ENCODE data around the gene FADS1. TPM values are rescaled to one million over a fixed set of nuclear protein-coding genes. Genes with fewer than 3 reads are reported as not detected.

FADS1 gene
- total and polyA plus RNA-seq, 2 of the 8 experiments (the other 6 are each of a cell fraction or from before 2014, with no cell fraction given), result 115 to 141 TPM

DNA sequence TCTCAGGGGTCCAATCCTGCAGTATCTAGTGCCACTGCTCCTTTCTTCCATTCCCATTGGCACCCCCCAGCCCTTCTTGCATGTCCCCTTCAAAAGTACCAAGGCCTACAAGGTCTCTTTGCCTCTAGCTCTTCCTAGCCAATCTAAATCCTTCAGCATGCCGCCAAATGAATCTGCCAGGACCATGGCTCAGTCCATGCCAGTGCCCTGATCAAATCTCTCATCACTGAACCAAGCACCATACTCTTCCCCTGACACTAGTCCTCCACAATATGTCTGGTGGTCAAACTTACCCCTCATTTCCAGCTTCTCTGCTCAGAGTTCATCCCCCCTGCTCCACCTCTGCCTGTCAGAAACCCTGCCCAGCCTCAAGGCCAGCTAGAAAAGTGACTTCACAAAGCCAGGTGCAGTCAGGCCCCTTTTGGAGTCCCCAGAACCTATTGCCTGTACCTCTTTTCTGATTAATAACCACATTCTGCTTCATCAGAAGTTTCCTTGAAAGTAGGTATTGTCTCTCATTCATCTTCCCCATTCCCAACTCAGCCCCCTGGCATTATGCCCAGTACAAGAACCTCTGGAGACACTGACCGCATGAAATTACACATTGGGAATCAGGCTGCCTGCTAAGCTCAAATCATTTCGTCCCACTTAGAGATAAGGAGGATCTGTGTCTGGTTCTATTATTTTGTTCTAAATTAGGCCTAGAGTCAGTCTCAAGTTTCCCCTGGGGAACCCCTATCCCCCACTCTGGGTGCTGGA lies 12.7 kb downstream of the FADS1 start:
- Histone ChIP-seq H3K79me2 (ENCODE audit: control insufficient read depth in 1 of 2, insufficient read depth in 2 of 2, low read length in 2 of 2) (no peaks in the 10 kb centered on the region; a peak in 2 of 4 replicates), H4K91ac (replicated peaks; ENCODE audit: insufficient read length, low read length) (no peak overlapping the region), H3K23ac (ENCODE audit: insufficient read length) (no peak overlapping the region), H2BK5ac (ENCODE audit: low read depth, low read length) (no peak overlapping the region), H3K23me2 (ENCODE audit: low read depth, low read length) (no peaks in the 10 kb centered on the region), H3K36me3 (ENCODE audit: control insufficient read depth in 2 of 4, insufficient read depth in 4 of 4, low read length in 3 of 4) (peaks cover 40 to 96% (median 69%) of the 10 kb centered on the region in 4 experiments), H3K9ac (replicated peaks in 1 of 4; ENCODE audit: extremely low read depth in 1 of 4, low read depth in 3 of 4, low read length in 3 of 4) (no peak overlapping the region), H4K8ac (ENCODE audit: extremely low read depth, insufficient read depth, low read length) (no peak overlapping the region), H3K4me3 (ENCODE audit: extremely low read depth in 1 of 4, insufficient read depth in 2 of 4, low read depth in 3 of 4, low read length in 4 of 4) (no peak overlapping the region), H3K4me2 (ENCODE audit: insufficient read depth in 1 of 2, low read depth in 2 of 2, low read length in 2 of 2) (no peak overlapping the region), H3K27ac (ENCODE audit: low read depth, low read length) (no peak overlapping the region), H2AK5ac (ENCODE audit: low read depth, low read length) (no peak overlapping the region), H3K4me1 (replicated peaks in 1 of 4; ENCODE audit: control insufficient read depth in 3 of 4, insufficient read depth in 4 of 4, low read length in 3 of 4) (no peaks in the 10 kb centered on the region), H2BK15ac (ENCODE audit: low read length) (no peak overlapping the region), H3K27me3 (replicated peaks in 1 of 4; ENCODE audit: control insufficient read depth in 3 of 4, extremely low read depth in 1 of 4, insufficient read depth in 3 of 4, low read length in 3 of 4) (no peaks in the 10 kb centered on the region), H2BK20ac (ENCODE audit: low read length) (no peak overlapping the region), H3K79me1 (ENCODE audit: low read depth, low read length) (no peaks in the 10 kb centered on the region; the same call in none of the 2 replicates), H4K20me1 (replicated peaks in 1 of 2; ENCODE audit: control insufficient read depth in 1 of 2, insufficient read depth in 2 of 2, low read length in 2 of 2) (peaks cover 4 to 9% of the 10 kb centered on the region in 2 experiments), H3K56ac (replicated peaks; ENCODE audit: insufficient read length, low read depth, low read length) (no peak overlapping the region), H2BK120ac (replicated peaks; ENCODE audit: low read depth, low read length) (no peak overlapping the region), H3K14ac (ENCODE audit: insufficient read length) (no peak overlapping the region), H3K9me3 (ENCODE audit: insufficient read depth in 2 of 2, low read depth in 1 of 2, low read length in 1 of 2) (no peaks in the 10 kb centered on the region), H3K18ac (ENCODE audit: extremely low read depth, low read length) (no peak overlapping the region), H4K5ac (ENCODE audit: insufficient read length, low read depth, low read length) (no peak overlapping the region), H3K4ac (replicated peaks; ENCODE audit: insufficient read length, low read depth, low read length) (no peak overlapping the region), H2BK12ac (ENCODE audit: low read depth, low read length) (no peak overlapping the region), H2AFZ (ENCODE audit: low read length) (no peak overlapping the region)
- POLR2A ChIA-PET (ENCODE audit: partially characterized antibody), result interaction anchor here (1.1 to 20.9 kb wide), 4 partner anchors 11 to 30 kb away, joined by 3 to 354 read pairs (median 34); partner anchors contain the start of genes FADS1, FEN1 and TMEM258
- DNase-seq (ENCODE audit: low read depth in 1 of 2, low spot score in 2 of 2), result no peak
- 90% methylated on average over 3 of the region's 3 CpGs; no CpG with 5 or more reads in 1 of the 2 experiments for WGBS, 2 experiments (ENCODE audit: extremely low coverage in 1 of 2, insufficient coverage in 1 of 2, insufficient read length in 1 of 2, insufficient replicate concordance in 2 of 2, low coverage in 1 of 2, low lambda C conversion rate in 2 of 2, missing lambda C conversion rate in 1 of 2)
- CTCF ChIA-PET (ENCODE audit: partially characterized antibody), result interaction anchor here (0.9 to 10.1 kb wide), 3 partner anchors 10 to 56 kb away, joined by 3 to 118 read pairs (median 4); partner anchors contain the start of gene FADS1
- FAIRE-seq, result no peak
- TF ChIP-seq CBX8 (IDR thresholded peaks at IDR 0.05; ENCODE audit: borderline replicate concordance, low read depth, low read length) (no peak), HDAC6 (IDR thresholded peaks at IDR 0.05; ENCODE audit: low read depth, low read length) (no peak)
